HepG2 (cell line): ENCODE data around the gene PLRG1. TPM values are rescaled to one million over a fixed set of nuclear protein-coding genes. Genes with fewer than 3 reads are reported as not detected.

ENCODE experiments used
- GZF1 ChIP-seq: sonication (generic); formaldehyde crosslinking; IDR thresholded peaks from 2 replicates; pipeline ENCODE4 v1.5.1; 2020; ENCODE audit warnings: mild to moderate bottlenecking, missing genetic modification reagents
- HDAC6 ChIP-seq: fragments of 200-600 bp; sonication (generic); IDR thresholded peaks from 2 replicates; pipeline ENCODE4 v1.7.0; 2017; ENCODE audit warnings: mild to moderate bottlenecking, antibody characterized with exemption, low read length, low read depth
- IRF2 ChIP-seq: IDR thresholded peaks from 2 replicates; pipeline ENCODE4 v1.6.1; 2018; ENCODE audit warnings: missing genetic modification reagents, missing compliant biosample characterization
- MEF2D ChIP-seq: sonication (generic); formaldehyde crosslinking; IDR thresholded peaks from 2 replicates; pipeline ENCODE4 v1.5.1; 2020; ENCODE audit warnings: mild to moderate bottlenecking, missing genetic modification reagents
- MTA1 ChIP-seq: sonication (generic); formaldehyde crosslinking; IDR thresholded peaks from 2 replicates; pipeline ENCODE4 v1.4.0; 2020; ENCODE audit warnings: missing genetic modification reagents, mild to moderate bottlenecking, borderline replicate concordance
- NAIF1 ChIP-seq: sonication (generic); formaldehyde crosslinking; IDR thresholded peaks from 2 replicates; pipeline ENCODE4 v1.5.0; 2020; ENCODE audit warnings: mild to moderate bottlenecking, missing genetic modification reagents, borderline replicate concordance
- NONO ChIP-seq, 2 experiments: fragments of 450-650 bp in 1 of 2; sonication (generic) in 1 of 2; formaldehyde crosslinking in 1 of 2; IDR thresholded peaks in 1 of 2; conservative IDR thresholded peaks in 1 of 2; 2 replicates each; pipeline versions ENCODE4 v1.6.1 to v1.8.0; 2017 to 2022; ENCODE audit warnings: mild to moderate bottlenecking in 1 of 2, missing genetic modification reagents in 1 of 2, moderate library complexity in 1 of 2
- PRMT3 ChIP-seq: sonication (generic); formaldehyde crosslinking; IDR thresholded peaks from 2 replicates; pipeline ENCODE4 v1.8.1; 2022; ENCODE audit warnings: low read depth, mild to moderate bottlenecking, moderate library complexity, missing genetic modification reagents, borderline replicate concordance
- SYNCRIP ChIP-seq: fragments of 200-400 bp; formaldehyde crosslinking; IDR thresholded peaks from 2 replicates; pipeline ENCODE4 v1.6.1; 2018; ENCODE audit warnings: mild to moderate bottlenecking, low read depth, low read length; ENCODE audit not compliant: insufficient read depth
- ZBTB37 ChIP-seq: sonication (generic); formaldehyde crosslinking; IDR thresholded peaks from 2 replicates; pipeline ENCODE4 v1.4.0; 2020; ENCODE audit warnings: mild to moderate bottlenecking, missing genetic modification reagents
- ZC3H4 ChIP-seq: sonication (generic); formaldehyde crosslinking; IDR thresholded peaks from 2 replicates; pipeline ENCODE4 v1.4.0; 2020; ENCODE audit warnings: missing genetic modification reagents, borderline replicate concordance
- ZHX2 ChIP-seq, 2 experiments: sonication (generic) in 1 of 2; formaldehyde crosslinking in 1 of 2; IDR thresholded peaks; 2 replicates each; pipeline versions ENCODE4 v1.6.1 to v1.9.0; 2014 to 2022; ENCODE audit warnings: antibody characterized with exemption in 1 of 2, borderline replicate concordance in 1 of 2, inconsistent platforms in 1 of 2, low read depth in 1 of 2, missing genetic modification reagents in 1 of 2
- ZMYM3 ChIP-seq: sonication (generic); formaldehyde crosslinking; IDR thresholded peaks from 2 replicates; pipeline ENCODE4 v1.5.1; 2020; ENCODE audit warnings: mild to moderate bottlenecking, missing genetic modification reagents
- ZNF333 ChIP-seq: sonication (generic); formaldehyde crosslinking; IDR thresholded peaks from 2 replicates; pipeline ENCODE4 v1.4.0; 2020; ENCODE audit warnings: mild to moderate bottlenecking, missing genetic modification reagents, borderline replicate concordance
- polyA plus RNA-seq, 8 experiments: library from polyadenylated mRNA; depleted of rRNA in 3 of 8; stranded (reverse) in 7 of 8; unstranded in 1 of 8; fragments of >200 nt; fragmentation: Illumina TruSeq in 4 of 8; extraction: Trizol in 4 of 8; gene quantifications; 2 replicates each; pipeline versions ENCODE4 v1.2.1 to v1.2.3, GENCODE V29; 2011 to 2016; ENCODE audit warnings: low read depth in 4 of 8, missing spikeins in 1 of 8, mixed read lengths in 1 of 8; ENCODE audit not compliant: insufficient read depth in 1 of 8
- total RNA-seq, 5 experiments: library from RNA; depleted of rRNA; stranded (reverse); fragments of >200 nt; fragmentation: Illumina TruSeq; extraction: Trizol; gene quantifications; 2 replicates each; pipeline ENCODE4 v1.2.3, GENCODE V29; 2016; ENCODE audit warnings: low read depth in 1 of 5
- TF ChIP-seq, protein P1 (sequence below): sonication (generic); formaldehyde crosslinking; IDR thresholded peaks from 2 replicates; pipeline ENCODE4 v1.5.1; 2020; ENCODE audit warnings: missing genetic modification reagents, mild to moderate bottlenecking, borderline replicate concordance
- TF ChIP-seq, protein P2 (sequence below): sonication (generic); formaldehyde crosslinking; IDR thresholded peaks from 2 replicates; pipeline ENCODE4 v1.4.0; 2020; ENCODE audit warnings: missing genetic modification reagents, borderline replicate concordance
- TF ChIP-seq, protein P3 (sequence below): sonication (generic); formaldehyde crosslinking; IDR thresholded peaks from 2 replicates; pipeline ENCODE4 v1.8.1; 2023; ENCODE audit warnings: missing genetic modification reagents, inconsistent platforms, borderline replicate concordance

Gene PLRG1
- total and polyA plus RNA-seq, 2 of the 13 experiments (the other 11 are each of a cell fraction or from before 2014, with no cell fraction given), result 77.3 to 110 TPM

DNA sequence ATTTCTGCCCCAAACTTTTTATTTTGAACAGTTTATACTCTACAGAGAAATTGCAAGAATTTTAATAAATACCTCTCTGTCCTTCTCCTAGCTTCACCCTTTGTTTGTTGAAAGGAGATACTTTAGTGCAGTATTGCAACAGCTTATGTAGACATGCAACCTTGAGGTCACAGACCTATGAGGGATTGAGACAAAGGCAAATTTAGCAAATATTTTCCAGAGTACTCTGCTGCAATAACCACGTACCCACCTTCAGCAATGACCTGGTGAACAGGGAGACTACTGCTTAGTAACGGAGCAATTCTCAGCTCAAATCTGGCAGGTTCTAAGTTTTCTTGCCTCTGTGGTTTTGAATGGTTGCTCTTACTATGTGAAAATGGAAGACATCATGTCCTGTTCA is 27.1 kb upstream of the PLRG1 start (continued):
- TF ChIP-seq ZHX2 (IDR thresholded peaks at IDR 0.05; ENCODE audit: low read depth) (no peak), ZHX2 (CRISPR knock-in tag; IDR thresholded peaks at IDR 0.05; ENCODE audit: borderline replicate concordance) (no peak), MEF2D (CRISPR knock-in tag) (peak; percentile 82), IRF2 (CRISPR knock-in tag) (peak; percentile 66; the same call in 1 of the 2 replicates), GZF1 (no peak), NONO (IDR thresholded peaks at IDR 0.05) (no peak), NONO (CRISPR knock-in tag; conservative IDR thresholded peaks at IDR 0.05) (peak; percentile 59; the same call in 1 of the 2 replicates), SYNCRIP (no peak), HDAC6 (no peak), MTA1 (CRISPR knock-in tag) (no peak), NAIF1 (no peak), ZMYM3 (CRISPR knock-in tag) (no peak; the same call in 1 of the 2 replicates), ZNF333 (CRISPR knock-in tag) (no peak), ZBTB37 (CRISPR knock-in tag) (no peak), ZC3H4 (CRISPR knock-in tag) (no peak), PRMT3 (CRISPR knock-in tag) (no peak)
- TF ChIP-seq, protein P1, sequence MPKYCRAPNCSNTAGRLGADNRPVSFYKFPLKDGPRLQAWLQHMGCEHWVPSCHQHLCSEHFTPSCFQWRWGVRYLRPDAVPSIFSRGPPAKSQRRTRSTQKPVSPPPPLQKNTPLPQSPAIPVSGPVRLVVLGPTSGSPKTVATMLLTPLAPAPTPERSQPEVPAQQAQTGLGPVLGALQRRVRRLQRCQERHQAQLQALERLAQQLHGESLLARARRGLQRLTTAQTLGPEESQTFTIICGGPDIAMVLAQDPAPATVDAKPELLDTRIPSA (CRISPR knock-in tag), result no peak
- TF ChIP-seq, protein P2, sequence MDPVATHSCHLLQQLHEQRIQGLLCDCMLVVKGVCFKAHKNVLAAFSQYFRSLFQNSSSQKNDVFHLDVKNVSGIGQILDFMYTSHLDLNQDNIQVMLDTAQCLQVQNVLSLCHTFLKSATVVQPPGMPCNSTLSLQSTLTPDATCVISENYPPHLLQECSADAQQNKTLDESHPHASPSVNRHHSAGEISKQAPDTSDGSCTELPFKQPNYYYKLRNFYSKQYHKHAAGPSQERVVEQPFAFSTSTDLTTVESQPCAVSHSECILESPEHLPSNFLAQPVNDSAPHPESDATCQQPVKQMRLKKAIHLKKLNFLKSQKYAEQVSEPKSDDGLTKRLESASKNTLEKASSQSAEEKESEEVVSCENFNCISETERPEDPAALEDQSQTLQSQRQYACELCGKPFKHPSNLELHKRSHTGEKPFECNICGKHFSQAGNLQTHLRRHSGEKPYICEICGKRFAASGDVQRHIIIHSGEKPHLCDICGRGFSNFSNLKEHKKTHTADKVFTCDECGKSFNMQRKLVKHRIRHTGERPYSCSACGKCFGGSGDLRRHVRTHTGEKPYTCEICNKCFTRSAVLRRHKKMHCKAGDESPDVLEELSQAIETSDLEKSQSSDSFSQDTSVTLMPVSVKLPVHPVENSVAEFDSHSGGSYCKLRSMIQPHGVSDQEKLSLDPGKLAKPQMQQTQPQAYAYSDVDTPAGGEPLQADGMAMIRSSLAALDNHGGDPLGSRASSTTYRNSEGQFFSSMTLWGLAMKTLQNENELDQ, result no peak
- TF ChIP-seq, protein P3, sequence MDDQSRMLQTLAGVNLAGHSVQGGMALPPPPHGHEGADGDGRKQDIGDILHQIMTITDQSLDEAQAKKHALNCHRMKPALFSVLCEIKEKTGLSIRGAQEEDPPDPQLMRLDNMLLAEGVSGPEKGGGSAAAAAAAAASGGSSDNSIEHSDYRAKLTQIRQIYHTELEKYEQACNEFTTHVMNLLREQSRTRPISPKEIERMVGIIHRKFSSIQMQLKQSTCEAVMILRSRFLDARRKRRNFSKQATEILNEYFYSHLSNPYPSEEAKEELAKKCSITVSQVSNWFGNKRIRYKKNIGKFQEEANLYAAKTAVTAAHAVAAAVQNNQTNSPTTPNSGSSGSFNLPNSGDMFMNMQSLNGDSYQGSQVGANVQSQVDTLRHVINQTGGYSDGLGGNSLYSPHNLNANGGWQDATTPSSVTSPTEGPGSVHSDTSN (CRISPR knock-in tag), result no peak
